Liver (tissue), 9 donors: Measurements from ENCODE around the gene LRPAP1. TPM values are rescaled to one million over a fixed set of nuclear protein-coding genes. Genes with fewer than 3 reads are reported as not detected.

Source experiments
- DNase-seq: peaks from one replicate; pipeline ENCODE4 v3.0.0-alpha.2; 2017; ENCODE audit warnings: low spot score
- H3K27ac ChIP-seq, 2 donors: one replicate each; pipeline ENCODE4 v1.7.0; 2013; ENCODE audit warnings: inconsistent platforms in 2 of 2, low read length in 2 of 2, control low read depth in 1 of 2, low read depth in 1 of 2, mild to moderate bottlenecking in 1 of 2
- H3K27me3 ChIP-seq, 4 donors: one replicate each; pipeline versions ENCODE4 v1.6.1 to v1.7.0; 2013; ENCODE audit warnings: low read length in 3 of 4, inconsistent platforms in 1 of 4, mild to moderate bottlenecking in 1 of 4, moderate library complexity in 1 of 4; ENCODE audit not compliant: control insufficient read depth in 4 of 4, insufficient read depth in 4 of 4
- H3K36me3 ChIP-seq, 4 donors: one replicate each; pipeline versions ENCODE4 v1.6.1 to v1.7.0; 2013; ENCODE audit warnings: low read length in 3 of 4, mild to moderate bottlenecking in 3 of 4, low read depth in 1 of 4, moderate library complexity in 1 of 4; ENCODE audit not compliant: control insufficient read depth in 4 of 4, insufficient read depth in 3 of 4
- H3K4me1 ChIP-seq, 4 donors: one replicate each; pipeline versions ENCODE4 v1.6.1 to v1.7.0; 2013; ENCODE audit warnings: low read length in 3 of 4, mild to moderate bottlenecking in 3 of 4, moderate library complexity in 1 of 4; ENCODE audit not compliant: control insufficient read depth in 4 of 4, insufficient read depth in 4 of 4
- H3K4me3 ChIP-seq, 3 donors: one replicate each; pipeline versions ENCODE4 v1.6.1 to v1.7.0; 2013; ENCODE audit warnings: low read length in 3 of 3, control low read depth in 1 of 3, low read depth in 1 of 3, mild to moderate bottlenecking in 1 of 3
- H3K9ac ChIP-seq, 2 donors: one replicate each; pipeline ENCODE4 v1.7.0; 2013; ENCODE audit warnings: low read length in 2 of 2, mild to moderate bottlenecking in 2 of 2, moderate library complexity in 2 of 2, control low read depth in 1 of 2, low read depth in 1 of 2
- H3K9me3 ChIP-seq, 4 donors: one replicate each; pipeline versions ENCODE4 v1.6.1 to v1.7.0; 2013; ENCODE audit warnings: low read length in 3 of 4; ENCODE audit not compliant: control insufficient read depth in 4 of 4
- CTCF ChIP-seq: fragments of 150-350 bp; IDR thresholded peaks from 2 replicates; pipeline ENCODE4 v1.5.1; 2017; ENCODE audit warnings: improper control_type of control experiment, low read depth, low read length; ENCODE audit not compliant: missing input control
- EGR1 ChIP-seq, 2 donors: IDR thresholded peaks; 2 replicates each; pipeline ENCODE4 v1.6.1; 2016 to 2018; ENCODE audit warnings: antibody characterized with exemption in 2 of 2, low read depth in 2 of 2
- FOXA1 ChIP-seq: IDR thresholded peaks from 2 replicates; pipeline ENCODE4 v1.6.1; 2016; ENCODE audit warnings: antibody characterized with exemption
- FOXA2 ChIP-seq: IDR thresholded peaks from 2 replicates; pipeline ENCODE4 v1.6.1; 2016; ENCODE audit warnings: antibody characterized with exemption
- GABPA ChIP-seq, 2 donors: IDR thresholded peaks in 1 of 2; conservative IDR thresholded peaks in 1 of 2; 2 replicates each; pipeline ENCODE4 v1.6.1; 2016; ENCODE audit warnings: antibody characterized with exemption in 2 of 2, mild to moderate bottlenecking in 1 of 2, moderate library complexity in 1 of 2
- HNF4A ChIP-seq, 2 donors: conservative IDR thresholded peaks; 2 replicates each; pipeline ENCODE4 v1.6.1; 2016; ENCODE audit warnings: antibody characterized with exemption in 2 of 2, mild to moderate bottlenecking in 2 of 2
- HNF4G ChIP-seq: IDR thresholded peaks from 2 replicates; pipeline ENCODE4 v1.6.1; 2016; ENCODE audit warnings: antibody characterized with exemption
- JUND ChIP-seq, 2 donors: IDR thresholded peaks; 2 replicates each; pipeline ENCODE4 v1.6.1; 2016; ENCODE audit warnings: antibody characterized with exemption in 2 of 2
- MAX ChIP-seq: IDR thresholded peaks from 2 replicates; pipeline ENCODE4 v1.6.1; 2016; ENCODE audit warnings: antibody characterized with exemption
- NR2F2 ChIP-seq: IDR thresholded peaks from 2 replicates; pipeline ENCODE4 v1.6.1; 2016; ENCODE audit warnings: antibody characterized with exemption
- RAD21 ChIP-seq, 2 donors: IDR thresholded peaks; 2 replicates each; pipeline ENCODE4 v1.6.1; 2016; ENCODE audit warnings: antibody characterized with exemption in 2 of 2, mild to moderate bottlenecking in 2 of 2
- RXRA ChIP-seq, 2 donors: IDR thresholded peaks; 2 replicates each; pipeline ENCODE4 v1.6.1; 2017 to 2018; ENCODE audit warnings: antibody characterized with exemption in 2 of 2, mild to moderate bottlenecking in 1 of 2
- SP1 ChIP-seq: IDR thresholded peaks from 2 replicates; pipeline ENCODE4 v1.6.1; 2018; ENCODE audit warnings: antibody characterized with exemption, mild to moderate bottlenecking
- TAF1 ChIP-seq: conservative IDR thresholded peaks from 2 replicates; pipeline ENCODE4 v1.6.1; 2016; ENCODE audit warnings: antibody characterized with exemption, mild to moderate bottlenecking
- YY1 ChIP-seq: IDR thresholded peaks from 2 replicates; pipeline ENCODE4 v1.6.1; 2016; ENCODE audit warnings: antibody characterized with exemption, mild to moderate bottlenecking
- ZBTB33 ChIP-seq: IDR thresholded peaks from 2 replicates; pipeline ENCODE4 v1.6.1; 2016; ENCODE audit warnings: antibody characterized with exemption
- WGBS: extraction: QIAGEN DNeasy Blood & Tissue Kit; methylation state at CpG from one replicate; pipeline ENCODE4 v1.1.7; 2013; 5-methylcytosine and 5-hydroxymethylcytosine counted together
- polyA plus RNA-seq, 2 donors: library from polyadenylated mRNA; stranded (reverse) in 1 of 2; unstranded in 1 of 2; fragments of 200-250 nt in 1 of 2; fragments of >200 nt in 1 of 2; fragmentation: Nextera tagmentation in 1 of 2; extraction: Ambion mirVana in 1 of 2; gene quantifications; one replicate each; pipeline versions ENCODE4 v1.2.1 to v1.2.3, GENCODE V29; 2013 to 2015
- total RNA-seq, 2 donors: library from RNA; depleted of rRNA; stranded (reverse); fragments of >200 nt; gene quantifications; one replicate each; pipeline ENCODE4 v1.2.3, GENCODE V29; 2014
- TF ChIP-seq, protein P1 (sequence below): IDR thresholded peaks from 2 replicates; pipeline ENCODE4 v1.6.1; 2016; ENCODE audit warnings: antibody characterized with exemption
- TF ChIP-seq, protein P2 (sequence below): IDR thresholded peaks from 2 replicates; pipeline ENCODE4 v1.6.1; 2016; ENCODE audit warnings: antibody characterized with exemption, mild to moderate bottlenecking
- donor health status: healthy.
- donor health status: healthy.
- donor health status: healthy.
- donor health status: healthy.
- donor health status: healthy.

Gene LRPAP1
- total and polyA plus RNA-seq, 4 donors, result 46.1 to 134 (median 108) TPM

- no peak for TF ChIP-seq NR2F2
- no peak for TF ChIP-seq SP1
- no peak for TF ChIP-seq EGR1 (IDR thresholded peaks at IDR 0.05; ENCODE audit: low read depth in 2 of 2)
- TF ChIP-seq FOXA2, result no peak
- no peak for TF ChIP-seq HNF4A (conservative IDR thresholded peaks at IDR 0.05)
- no peak for TF ChIP-seq ZBTB33
- no peak for TF ChIP-seq JUND (IDR thresholded peaks at IDR 0.05)
- TF ChIP-seq GABPA (IDR thresholded peaks at IDR 0.05 in 1 of 2, conservative IDR thresholded peaks at IDR 0.05 in 1 of 2), result no peak
- no peak for TF ChIP-seq FOXA1
- no peak for TF ChIP-seq YY1
- TF ChIP-seq HNF4G, result no peak
- TF ChIP-seq RAD21 (IDR thresholded peaks at IDR 0.05), result no peak
- no peak for TF ChIP-seq RXRA (IDR thresholded peaks at IDR 0.05)
- TF ChIP-seq, protein P1, sequence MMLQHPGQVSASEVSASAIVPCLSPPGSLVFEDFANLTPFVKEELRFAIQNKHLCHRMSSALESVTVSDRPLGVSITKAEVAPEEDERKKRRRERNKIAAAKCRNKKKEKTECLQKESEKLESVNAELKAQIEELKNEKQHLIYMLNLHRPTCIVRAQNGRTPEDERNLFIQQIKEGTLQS, result no peak
- no peak for TF ChIP-seq TAF1
- TF ChIP-seq, protein P2, sequence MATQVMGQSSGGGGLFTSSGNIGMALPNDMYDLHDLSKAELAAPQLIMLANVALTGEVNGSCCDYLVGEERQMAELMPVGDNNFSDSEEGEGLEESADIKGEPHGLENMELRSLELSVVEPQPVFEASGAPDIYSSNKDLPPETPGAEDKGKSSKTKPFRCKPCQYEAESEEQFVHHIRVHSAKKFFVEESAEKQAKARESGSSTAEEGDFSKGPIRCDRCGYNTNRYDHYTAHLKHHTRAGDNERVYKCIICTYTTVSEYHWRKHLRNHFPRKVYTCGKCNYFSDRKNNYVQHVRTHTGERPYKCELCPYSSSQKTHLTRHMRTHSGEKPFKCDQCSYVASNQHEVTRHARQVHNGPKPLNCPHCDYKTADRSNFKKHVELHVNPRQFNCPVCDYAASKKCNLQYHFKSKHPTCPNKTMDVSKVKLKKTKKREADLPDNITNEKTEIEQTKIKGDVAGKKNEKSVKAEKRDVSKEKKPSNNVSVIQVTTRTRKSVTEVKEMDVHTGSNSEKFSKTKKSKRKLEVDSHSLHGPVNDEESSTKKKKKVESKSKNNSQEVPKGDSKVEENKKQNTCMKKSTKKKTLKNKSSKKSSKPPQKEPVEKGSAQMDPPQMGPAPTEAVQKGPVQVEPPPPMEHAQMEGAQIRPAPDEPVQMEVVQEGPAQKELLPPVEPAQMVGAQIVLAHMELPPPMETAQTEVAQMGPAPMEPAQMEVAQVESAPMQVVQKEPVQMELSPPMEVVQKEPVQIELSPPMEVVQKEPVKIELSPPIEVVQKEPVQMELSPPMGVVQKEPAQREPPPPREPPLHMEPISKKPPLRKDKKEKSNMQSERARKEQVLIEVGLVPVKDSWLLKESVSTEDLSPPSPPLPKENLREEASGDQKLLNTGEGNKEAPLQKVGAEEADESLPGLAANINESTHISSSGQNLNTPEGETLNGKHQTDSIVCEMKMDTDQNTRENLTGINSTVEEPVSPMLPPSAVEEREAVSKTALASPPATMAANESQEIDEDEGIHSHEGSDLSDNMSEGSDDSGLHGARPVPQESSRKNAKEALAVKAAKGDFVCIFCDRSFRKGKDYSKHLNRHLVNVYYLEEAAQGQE, result no peak
- TF ChIP-seq MAX, result no peak
- TF ChIP-seq CTCF, result no peak
- H3K27ac ChIP-seq, result no peak overlapping the region
- no peak overlapping the region for H3K9ac ChIP-seq
- no peak overlapping the region for H3K4me3 ChIP-seq
- no peaks in the 10 kb centered on the region for H3K27me3 ChIP-seq
- no peak for DNase-seq
- WGBS, result 94% methylated on average over 49 of the region's 49 CpGs
- no peaks in the 10 kb centered on the region for H3K4me1 ChIP-seq
- peaks cover 26 to 89% (median 39%) of the 10 kb centered on the region in 4 donors for H3K36me3 ChIP-seq
- H3K9me3 ChIP-seq, result no peaks in the 10 kb centered on the region
Observed at GRCh38 chr4:3517731-3518510, 14.3 kb downstream of the LRPAP1 start.
